HCT116 (cell line): ENCODE results near the gene LRRC32. TPM values are rescaled to one million over a fixed set of nuclear protein-coding genes. Genes with fewer than 3 reads are reported as not detected.

Source experiments
- ATAC-seq: fragments of 200-7000 bp; cut with Tn5 transposase; 2 replicates; pipeline ENCODE4 v1.9.1; 2020; ENCODE audit warnings: mild to moderate bottlenecking, moderate library complexity
- BruUV-seq: library from RNA; stranded (reverse); fragments of 400-500 nt; replicated peaks from 2 replicates; lab custom pipeline; 2021; lab: Mats Ljungman, UMichigan
- CTCF ChIA-PET: fragments of 300-600 bp; sonication (Branson Sonifier 250); formaldehyde crosslinking; loops from one replicate; lab custom pipeline; 2021; ENCODE audit warnings: antibody characterized with exemption; lab: Charles Lee
- POLR2A ChIA-PET: fragments of 300-600, 350-600 bp; sonication (Branson Sonifier 250); formaldehyde crosslinking; loops from one replicate; lab custom pipeline; 2021; ENCODE audit warnings: antibody characterized with exemption; lab: Charles Lee
- RAD21 ChIA-PET, 2 experiments: fragments of 300-600 bp; sonication (Branson Sonifier 250); formaldehyde crosslinking; loops; one replicate each; lab custom pipeline; 2023; ENCODE audit warnings: low total read pairs in 2 of 2; ENCODE audit not compliant: uncharacterized antibody in 2 of 2, unreplicated experiment in 2 of 2, low non-redundant PET in 1 of 2; lab: Charles Lee
- DNase-seq: peaks from one replicate; pipeline ENCODE4 v3.0.0-alpha.2; 2010; ENCODE audit warnings: low read depth, low spot score
- H2AFZ ChIP-seq: fragments of 200-600 bp; shearing (Covaris generic), sonication (generic); 2 replicates; pipeline ENCODE4 v1.6.1; 2017; ENCODE audit warnings: low read depth, mixed run types, mixed read lengths, antibody characterized with exemption, low read length; ENCODE audit not compliant: poor library complexity, severe bottlenecking
- H3K27ac ChIP-seq: 2 replicates; pipeline ENCODE4 v1.5.1; 2012; ENCODE audit warnings: low read depth, low read length
- H3K27me3 ChIP-seq: fragments of 200-600 bp; sonication (generic); 2 replicates; pipeline ENCODE4 v1.6.1; 2016; ENCODE audit warnings: mixed run types, low read length, mixed read lengths; ENCODE audit not compliant: insufficient read depth
- H3K36me3 ChIP-seq, 2 experiments: fragments of 200-500 bp in 1 of 2; fragments of 200-600 bp in 1 of 2; sonication (Bioruptor generic) in 1 of 2; sonication (generic) in 1 of 2; 2 replicates each; pipeline versions ENCODE4 v1.5.1 to v1.6.1; 2014 to 2016; ENCODE audit warnings: low read length in 2 of 2, inconsistent platforms in 1 of 2, mixed read lengths in 1 of 2, mixed run types in 1 of 2; ENCODE audit not compliant: insufficient read depth in 2 of 2, control insufficient read depth in 1 of 2
- H3K4me1 ChIP-seq, 2 experiments: fragments of 200-600 bp in 1 of 2; sonication (generic) in 1 of 2; 2 replicates each; pipeline versions ENCODE4 v1.5.1 to v1.6.1; 2012 to 2017; ENCODE audit warnings: low read length in 2 of 2, inconsistent platforms in 1 of 2, mild to moderate bottlenecking in 1 of 2, mixed read lengths in 1 of 2, mixed run types in 1 of 2, moderate library complexity in 1 of 2; ENCODE audit not compliant: insufficient read depth in 2 of 2, control insufficient read depth in 1 of 2
- H3K4me2 ChIP-seq: fragments of 200-600 bp; sonication (generic); 2 replicates; pipeline ENCODE4 v1.6.1; 2017; ENCODE audit warnings: mixed run types, low read length, mixed read lengths
- H3K4me3 ChIP-seq, 2 experiments: fragments of 200-600 bp in 1 of 2; sonication (generic) in 1 of 2; replicated peaks in 1 of 2; 2 replicates each; pipeline ENCODE4 v1.5.1; 2011 to 2016; ENCODE audit warnings: low read length in 2 of 2, control low read depth in 1 of 2, low read depth in 1 of 2, mild to moderate bottlenecking in 1 of 2, mixed read lengths in 1 of 2, mixed run types in 1 of 2
- H3K79me2 ChIP-seq: fragments of 200-600 bp; sonication (generic); 2 replicates; pipeline ENCODE4 v1.6.1; 2017; ENCODE audit warnings: mild to moderate bottlenecking, mixed run types, low read length, moderate library complexity, mixed read lengths; ENCODE audit not compliant: insufficient read depth
- H3K9ac ChIP-seq: fragments of 200-600 bp; sonication (generic); 2 replicates; pipeline ENCODE4 v1.6.1; 2016; ENCODE audit warnings: low read length, mixed read lengths
- H3K9me2 ChIP-seq: fragments of 200-600 bp; sonication (generic), shearing (Covaris generic); 2 replicates; pipeline ENCODE4 v1.6.1; 2017; ENCODE audit warnings: mixed run types, mild to moderate bottlenecking, moderate library complexity; ENCODE audit not compliant: insufficient read depth
- H3K9me3 ChIP-seq, 2 experiments: fragments of 200-500 bp in 1 of 2; fragments of 200-600 bp in 1 of 2; sonication (Bioruptor generic) in 1 of 2; sonication (generic) in 1 of 2; 2 replicates each; pipeline ENCODE4 v1.6.1; 2014 to 2017; ENCODE audit warnings: low read length in 2 of 2, mixed read lengths in 2 of 2, inconsistent platforms in 1 of 2, low read depth in 1 of 2, mild to moderate bottlenecking in 1 of 2, mixed run types in 1 of 2, moderate library complexity in 1 of 2; ENCODE audit not compliant: control insufficient read depth in 1 of 2, insufficient read depth in 1 of 2
- H4K20me1 ChIP-seq: fragments of 200-600 bp; sonication (generic), shearing (Covaris generic); 2 replicates; pipeline ENCODE4 v1.6.1; 2017; ENCODE audit warnings: mixed run types, mild to moderate bottlenecking, moderate library complexity; ENCODE audit not compliant: insufficient read depth
- CBX3 ChIP-seq: IDR thresholded peaks from 2 replicates; pipeline ENCODE4 v1.6.1; 2012; ENCODE audit warnings: low read depth
- ELF1 ChIP-seq: IDR thresholded peaks from 2 replicates; pipeline ENCODE4 v1.6.1; 2012; ENCODE audit warnings: low read depth, borderline replicate concordance
- EZH2 ChIP-seq: fragments of 200-600 bp; sonication (generic); IDR thresholded peaks from 2 replicates; pipeline ENCODE4 v1.6.1; 2017; ENCODE audit warnings: antibody characterized with exemption, mixed run types
- EZH2phosphoT487 ChIP-seq: fragments of 200-600 bp; IDR thresholded peaks from 2 replicates; pipeline ENCODE4 v1.6.1; 2018; ENCODE audit warnings: antibody characterized with exemption, borderline replicate concordance
- JUND ChIP-seq: IDR thresholded peaks from 2 replicates; pipeline ENCODE4 v1.6.1; 2012
- MAX ChIP-seq: IDR thresholded peaks from 2 replicates; pipeline ENCODE4 v1.6.1; 2012
- POLR2A ChIP-seq: IDR thresholded peaks from 2 replicates; pipeline ENCODE4 v1.7.0; 2011; ENCODE audit warnings: borderline replicate concordance; ENCODE audit not compliant: insufficient read depth, insufficient read length; ENCODE audit errors: extremely low read depth
- POLR2AphosphoS5 ChIP-seq: IDR thresholded peaks from 2 replicates; pipeline ENCODE4 v1.6.1; 2011; ENCODE audit warnings: mild to moderate bottlenecking, low read depth, low read length, moderate library complexity
- RAD21 ChIP-seq: IDR thresholded peaks from 2 replicates; pipeline ENCODE4 v1.6.1; 2012; ENCODE audit warnings: low read depth, mild to moderate bottlenecking
- SIN3A ChIP-seq: IDR thresholded peaks from 2 replicates; pipeline ENCODE4 v1.6.1; 2012; ENCODE audit warnings: low read depth
- SP1 ChIP-seq: IDR thresholded peaks from 2 replicates; pipeline ENCODE4 v1.6.1; 2012; ENCODE audit warnings: low read depth
- SRF ChIP-seq: IDR thresholded peaks from 2 replicates; pipeline ENCODE4 v1.6.1; 2012; ENCODE audit warnings: low read depth
- YY1 ChIP-seq: IDR thresholded peaks from 2 replicates; pipeline ENCODE4 v1.6.1; 2011; ENCODE audit warnings: low read length, low read depth, moderate library complexity, mild to moderate bottlenecking; ENCODE audit not compliant: insufficient replicate concordance; ENCODE audit errors: extremely low read depth
- ZNF274 ChIP-seq: fragments of 200-500 bp; sonication (Bioruptor generic); IDR thresholded peaks from 2 replicates; pipeline ENCODE4 v1.6.1; 2014; ENCODE audit warnings: mild to moderate bottlenecking, low read depth, low read length, inconsistent platforms
- intact Hi-C: fragments of 100-400 bp; cut with micrococcal nuclease; formaldehyde crosslinking; loops from 2 replicates; pipeline ENCODE4 v1.10.0; 2022
- total RNA-seq: library from RNA; stranded (reverse); gene quantifications from one replicate; pipeline ENCODE4 v1.2.1, GENCODE V29; 2021; ENCODE audit not compliant: unreplicated experiment
- TF ChIP-seq, protein P1 (sequence below): IDR thresholded peaks from 2 replicates; pipeline ENCODE4 v1.6.1; 2011; ENCODE audit warnings: mild to moderate bottlenecking, low read length, moderate library complexity; ENCODE audit not compliant: insufficient replicate concordance; ENCODE audit errors: extremely low read depth

LRRC32 gene
- total RNA-seq, 1 experiment from 2014 or later, result 0.54 TPM

DNA sequence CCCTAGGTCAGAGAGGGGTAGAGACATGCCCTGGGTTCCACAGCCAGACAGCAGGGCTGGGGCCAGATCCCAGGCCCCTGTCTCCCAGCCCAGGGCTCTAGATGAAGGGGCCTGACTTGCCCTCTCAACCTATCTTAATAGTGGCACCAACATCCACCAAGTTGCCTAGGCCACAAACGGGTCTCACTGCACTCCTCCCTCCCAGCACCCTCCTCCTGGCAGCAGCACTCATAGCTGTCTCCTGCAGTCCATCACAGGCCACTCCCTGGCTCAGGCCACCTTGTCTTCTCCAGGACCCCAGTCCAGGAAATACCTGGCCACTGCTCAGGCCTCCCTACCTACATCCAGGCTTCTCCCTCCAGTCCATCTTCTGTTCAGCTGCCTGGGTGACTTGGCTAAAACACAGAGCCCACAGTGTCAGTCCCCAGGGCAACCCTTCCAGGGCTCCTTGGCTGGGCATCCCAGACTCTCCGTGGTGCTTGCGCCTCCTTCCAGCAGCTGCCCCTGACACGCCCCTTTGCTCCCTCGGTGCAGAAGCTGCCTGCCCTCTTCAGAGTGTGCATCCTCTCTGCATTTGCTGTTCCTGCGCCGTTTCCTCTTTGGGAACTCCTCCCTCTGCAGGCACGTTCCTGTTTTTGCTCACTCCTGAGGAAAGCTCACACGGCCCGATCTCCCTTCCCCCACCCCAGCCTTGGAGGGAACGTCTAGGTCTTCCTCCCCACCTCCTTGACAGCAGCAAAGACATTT lies 40.5 kb downstream of the LRRC32 start:
- RAD21 ChIA-PET, result no interaction called here
- intact Hi-C loops, result no loop called here
- Histone ChIP-seq H3K4me3 (no peak overlapping the region), H3K9me3 (peaks cover 0 to 11% of the 10 kb centered on the region in 2 experiments; a peak in 1 of 4 replicates), H3K36me3 (no peaks in the 10 kb centered on the region), H3K27me3 (no peaks in the 10 kb centered on the region), H4K20me1 (no peaks in the 10 kb centered on the region), H3K27ac (no peak overlapping the region), H3K4me2 (no peak overlapping the region), H3K79me2 (no peaks in the 10 kb centered on the region), H3K4me1 (no peaks in the 10 kb centered on the region), H3K9ac (no peak overlapping the region), H3K9me2 (no peaks in the 10 kb centered on the region), H2AFZ (no peak overlapping the region)
- CTCF ChIA-PET, result no interaction called here
- ATAC-seq (no peak), DNase-seq (no peak)
- POLR2A ChIA-PET, result no interaction called here
- no peak for TF ChIP-seq POLR2AphosphoS5
- TF ChIP-seq MAX, result no peak
- TF ChIP-seq, protein P1, sequence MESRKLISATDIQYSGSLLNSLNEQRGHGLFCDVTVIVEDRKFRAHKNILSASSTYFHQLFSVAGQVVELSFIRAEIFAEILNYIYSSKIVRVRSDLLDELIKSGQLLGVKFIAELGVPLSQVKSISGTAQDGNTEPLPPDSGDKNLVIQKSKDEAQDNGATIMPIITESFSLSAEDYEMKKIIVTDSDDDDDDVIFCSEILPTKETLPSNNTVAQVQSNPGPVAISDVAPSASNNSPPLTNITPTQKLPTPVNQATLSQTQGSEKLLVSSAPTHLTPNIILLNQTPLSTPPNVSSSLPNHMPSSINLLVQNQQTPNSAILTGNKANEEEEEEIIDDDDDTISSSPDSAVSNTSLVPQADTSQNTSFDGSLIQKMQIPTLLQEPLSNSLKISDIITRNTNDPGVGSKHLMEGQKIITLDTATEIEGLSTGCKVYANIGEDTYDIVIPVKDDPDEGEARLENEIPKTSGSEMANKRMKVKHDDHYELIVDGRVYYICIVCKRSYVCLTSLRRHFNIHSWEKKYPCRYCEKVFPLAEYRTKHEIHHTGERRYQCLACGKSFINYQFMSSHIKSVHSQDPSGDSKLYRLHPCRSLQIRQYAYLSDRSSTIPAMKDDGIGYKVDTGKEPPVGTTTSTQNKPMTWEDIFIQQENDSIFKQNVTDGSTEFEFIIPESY, result no peak
- no peak for TF ChIP-seq EZH2
- no peak for TF ChIP-seq SP1
- TF ChIP-seq ZNF274, result no peak
- TF ChIP-seq SRF, result no peak
- TF ChIP-seq CBX3, result no peak
- no peak for TF ChIP-seq YY1
- TF ChIP-seq JUND, result no peak
- no peak for TF ChIP-seq POLR2A
- TF ChIP-seq ELF1, result no peak
- TF ChIP-seq SIN3A, result no peak
- TF ChIP-seq RAD21, result no peak
- TF ChIP-seq EZH2phosphoT487, result no peak
- BruUV-seq, result no TSS peak
